ENCODE results near the gene INSYN2B.

Gene INSYN2B

DNA sequence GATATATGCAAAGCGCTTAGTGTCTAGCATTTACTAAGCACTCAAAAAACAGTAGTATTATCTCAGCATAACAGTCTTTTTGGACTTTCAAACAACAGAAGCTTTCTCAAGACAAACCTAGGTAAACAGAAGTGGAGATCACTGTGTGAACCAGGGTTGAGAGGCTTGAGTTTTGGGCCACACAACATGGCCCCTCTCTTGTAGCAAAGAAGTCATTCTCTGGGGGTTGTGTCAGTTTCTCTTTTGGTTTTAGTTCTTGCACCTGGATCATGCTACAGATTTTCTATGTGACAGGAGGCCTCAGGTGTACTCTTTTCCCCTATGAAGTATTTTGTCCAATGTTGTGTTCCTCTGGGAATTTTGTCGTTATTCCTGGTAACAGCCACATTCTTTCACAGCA is 30.0 kb downstream of the INSYN2B start:
- no peak for DNase-seq (ENCODE audit: low spot score)
- TF ChIP-seq, protein P1, sequence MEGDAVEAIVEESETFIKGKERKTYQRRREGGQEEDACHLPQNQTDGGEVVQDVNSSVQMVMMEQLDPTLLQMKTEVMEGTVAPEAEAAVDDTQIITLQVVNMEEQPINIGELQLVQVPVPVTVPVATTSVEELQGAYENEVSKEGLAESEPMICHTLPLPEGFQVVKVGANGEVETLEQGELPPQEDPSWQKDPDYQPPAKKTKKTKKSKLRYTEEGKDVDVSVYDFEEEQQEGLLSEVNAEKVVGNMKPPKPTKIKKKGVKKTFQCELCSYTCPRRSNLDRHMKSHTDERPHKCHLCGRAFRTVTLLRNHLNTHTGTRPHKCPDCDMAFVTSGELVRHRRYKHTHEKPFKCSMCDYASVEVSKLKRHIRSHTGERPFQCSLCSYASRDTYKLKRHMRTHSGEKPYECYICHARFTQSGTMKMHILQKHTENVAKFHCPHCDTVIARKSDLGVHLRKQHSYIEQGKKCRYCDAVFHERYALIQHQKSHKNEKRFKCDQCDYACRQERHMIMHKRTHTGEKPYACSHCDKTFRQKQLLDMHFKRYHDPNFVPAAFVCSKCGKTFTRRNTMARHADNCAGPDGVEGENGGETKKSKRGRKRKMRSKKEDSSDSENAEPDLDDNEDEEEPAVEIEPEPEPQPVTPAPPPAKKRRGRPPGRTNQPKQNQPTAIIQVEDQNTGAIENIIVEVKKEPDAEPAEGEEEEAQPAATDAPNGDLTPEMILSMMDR (IDR thresholded peaks at IDR 0.05; ENCODE audit: borderline replicate concordance, control extremely low read depth, extremely low read depth, insufficient read depth, missing control alignments) = no peak
- in situ Hi-C loops (cut with MboI; ENCODE audit: low sequenced_read_pairs, unreplicated experiment) = no loop called here

DNA sequence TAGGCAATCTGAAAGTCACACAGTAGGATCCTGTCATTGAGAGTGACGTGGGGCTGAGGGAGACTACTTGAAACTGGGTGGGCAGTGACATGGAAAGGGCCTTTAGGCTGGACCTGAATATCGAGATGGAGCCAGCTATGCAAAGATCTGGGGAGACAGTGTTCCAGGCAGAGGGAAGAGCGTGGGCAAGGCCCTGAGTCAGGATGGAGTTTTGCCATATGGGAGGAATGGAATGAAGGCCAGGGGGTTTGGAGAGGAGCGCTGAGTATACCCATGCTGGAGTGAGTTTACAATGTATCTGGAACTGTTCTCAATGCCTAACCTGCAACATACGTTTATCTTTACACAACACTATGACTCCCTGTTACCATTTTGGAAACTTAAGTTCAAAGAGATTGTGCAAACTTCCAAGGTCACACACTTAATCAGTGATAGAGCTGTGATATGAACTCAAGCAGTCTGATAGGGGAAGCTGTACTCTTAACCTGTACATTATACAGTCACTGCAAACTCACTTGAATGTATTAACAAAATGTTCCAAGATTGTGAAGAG is 33.5 kb downstream of the INSYN2B start:
- no peak for DNase-seq (ENCODE audit: low spot score)
- TF ChIP-seq, protein P1 (IDR thresholded peaks at IDR 0.05; ENCODE audit: borderline replicate concordance, control extremely low read depth, extremely low read depth, insufficient read depth, missing control alignments) = no peak
- in situ Hi-C loops (cut with MboI; ENCODE audit: low sequenced_read_pairs, unreplicated experiment) = no loop called here

DNA sequence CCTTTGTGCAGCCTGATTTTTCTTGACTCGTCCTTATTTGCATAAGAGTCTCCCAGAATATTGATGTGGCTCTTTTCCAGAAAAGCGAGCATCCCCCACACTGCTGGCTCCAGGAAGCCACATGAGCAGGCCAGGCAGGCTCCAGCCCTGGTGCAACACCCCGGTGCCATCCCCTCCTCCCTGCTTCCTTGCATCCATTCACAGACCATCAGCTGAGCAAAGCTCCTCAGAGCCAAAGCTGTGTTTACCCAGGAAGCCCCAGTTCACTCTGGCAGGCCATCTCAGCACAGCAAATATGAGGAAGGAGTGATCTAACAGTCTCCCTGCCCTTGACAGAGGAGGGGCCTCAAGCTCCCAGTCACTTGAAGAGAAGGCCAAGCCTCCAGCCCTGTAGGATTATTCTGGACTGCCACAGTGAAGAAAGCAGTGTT is 34.4 kb downstream of the INSYN2B start:
- in situ Hi-C loops (cut with MboI; ENCODE audit: low sequenced_read_pairs, unreplicated experiment) = no loop called here
- TF ChIP-seq, protein P1 (IDR thresholded peaks at IDR 0.05; ENCODE audit: borderline replicate concordance, control extremely low read depth, extremely low read depth, insufficient read depth, missing control alignments) = no peak
- DNase-seq (ENCODE audit: low spot score) = no peak

DNA sequence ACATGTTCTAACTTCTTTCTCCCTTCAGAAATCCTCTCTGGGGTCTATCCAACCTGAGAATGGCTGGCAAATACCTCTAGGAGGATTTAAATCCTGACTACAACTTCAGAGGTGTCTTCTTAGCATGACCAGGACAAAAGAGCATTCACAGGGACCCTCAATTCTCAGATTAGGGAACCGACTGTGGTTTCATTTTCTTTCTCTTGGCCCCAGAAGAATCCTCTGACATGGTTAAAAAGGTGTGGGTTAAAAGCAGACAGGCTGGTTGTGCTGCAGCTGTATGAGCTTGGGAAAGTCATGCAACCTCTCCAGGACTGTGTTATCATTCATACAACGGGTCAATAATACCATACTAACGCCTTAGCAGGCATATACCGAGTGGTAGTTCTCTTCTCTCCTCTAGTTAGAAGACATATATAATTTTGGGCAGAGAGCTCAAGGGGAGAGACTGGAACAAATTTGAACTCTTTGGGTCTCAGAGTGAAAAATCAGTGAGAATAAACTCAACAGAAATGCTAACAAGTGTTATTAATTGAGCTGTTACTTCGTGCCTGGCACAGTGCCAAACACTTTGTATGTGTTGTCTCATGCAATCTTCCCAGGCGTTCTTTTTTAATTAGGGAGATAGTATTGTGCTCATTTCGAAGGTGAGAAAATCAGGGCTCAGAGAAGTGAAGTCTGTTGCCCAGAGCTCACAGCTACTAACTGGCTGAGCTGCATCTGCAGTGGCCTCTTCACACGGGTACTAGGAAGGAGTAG is 35.2 kb downstream of the INSYN2B start:
- in situ Hi-C loops (cut with MboI; ENCODE audit: low sequenced_read_pairs, unreplicated experiment) = no loop called here
- TF ChIP-seq, protein P1 (IDR thresholded peaks at IDR 0.05; ENCODE audit: borderline replicate concordance, control extremely low read depth, extremely low read depth, insufficient read depth, missing control alignments) = no peak
- DNase-seq (ENCODE audit: low spot score) = peak; percentile 29

DNA sequence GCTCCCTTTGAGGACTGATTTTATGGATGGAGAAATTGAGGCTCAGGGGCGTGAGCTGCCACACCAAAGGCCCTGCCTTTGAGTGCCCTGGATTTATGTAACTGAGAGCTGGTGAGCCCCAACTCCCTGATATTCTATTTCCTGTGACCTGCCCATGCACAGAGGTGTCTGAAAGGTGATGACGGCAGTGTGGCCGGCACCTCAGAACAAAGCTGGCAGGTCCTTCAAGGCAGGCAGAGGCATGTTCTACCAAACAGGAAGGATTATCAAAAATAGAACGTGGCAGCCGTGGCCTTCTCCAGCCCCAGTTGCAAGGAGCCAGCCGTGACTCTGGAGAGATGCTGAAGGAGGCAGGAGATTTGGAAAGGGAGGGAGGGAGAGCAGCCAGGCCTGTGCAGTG is 36.2 kb downstream of the INSYN2B start:
- in situ Hi-C loops (cut with MboI; ENCODE audit: low sequenced_read_pairs, unreplicated experiment) = no loop called here
- TF ChIP-seq, protein P1 (IDR thresholded peaks at IDR 0.05; ENCODE audit: borderline replicate concordance, control extremely low read depth, extremely low read depth, insufficient read depth, missing control alignments) = no peak
- no peak for DNase-seq (ENCODE audit: low spot score)

DNA sequence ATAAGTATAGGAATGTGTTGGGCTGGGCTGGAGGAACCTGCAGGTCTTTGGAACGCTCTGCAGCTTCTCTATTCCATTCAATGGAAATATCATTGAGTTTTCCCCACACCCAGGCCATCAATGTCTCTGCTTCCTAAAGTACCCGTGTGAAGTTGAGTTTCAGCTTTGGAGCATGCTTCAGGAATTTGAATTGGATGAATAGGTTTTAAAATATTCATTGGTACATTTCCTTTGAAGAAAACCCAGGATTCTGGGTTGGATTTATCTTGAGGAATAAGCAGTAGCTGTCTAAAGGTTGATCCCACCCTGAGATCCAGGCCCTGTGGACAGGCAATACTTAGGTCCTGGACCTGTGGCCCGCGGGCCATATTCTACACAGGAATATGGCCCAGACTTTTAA is 37.3 kb downstream of the INSYN2B start:
- no peak for DNase-seq (ENCODE audit: low spot score)
- TF ChIP-seq, protein P1 (IDR thresholded peaks at IDR 0.05; ENCODE audit: borderline replicate concordance, control extremely low read depth, extremely low read depth, insufficient read depth, missing control alignments) = no peak
- in situ Hi-C loops (cut with MboI; ENCODE audit: low sequenced_read_pairs, unreplicated experiment) = no loop called here

Measured in GM13976 (cell line).